GM12872 (cell line): Measurements from ENCODE around the gene MAP3K3.

Source experiments
- CTCF ChIP-seq: IDR thresholded peaks from 3 replicates; pipeline ENCODE4 v1.5.1; 2011; ENCODE audit warnings: low read depth, mild to moderate bottlenecking, low read length, moderate library complexity; ENCODE audit not compliant: insufficient read depth

Gene MAP3K3

GRCh38 chr17:63698886-63699637 lies 76.8 kb downstream of the MAP3K3 start:
- TF ChIP-seq CTCF, result no peak

DNA sequence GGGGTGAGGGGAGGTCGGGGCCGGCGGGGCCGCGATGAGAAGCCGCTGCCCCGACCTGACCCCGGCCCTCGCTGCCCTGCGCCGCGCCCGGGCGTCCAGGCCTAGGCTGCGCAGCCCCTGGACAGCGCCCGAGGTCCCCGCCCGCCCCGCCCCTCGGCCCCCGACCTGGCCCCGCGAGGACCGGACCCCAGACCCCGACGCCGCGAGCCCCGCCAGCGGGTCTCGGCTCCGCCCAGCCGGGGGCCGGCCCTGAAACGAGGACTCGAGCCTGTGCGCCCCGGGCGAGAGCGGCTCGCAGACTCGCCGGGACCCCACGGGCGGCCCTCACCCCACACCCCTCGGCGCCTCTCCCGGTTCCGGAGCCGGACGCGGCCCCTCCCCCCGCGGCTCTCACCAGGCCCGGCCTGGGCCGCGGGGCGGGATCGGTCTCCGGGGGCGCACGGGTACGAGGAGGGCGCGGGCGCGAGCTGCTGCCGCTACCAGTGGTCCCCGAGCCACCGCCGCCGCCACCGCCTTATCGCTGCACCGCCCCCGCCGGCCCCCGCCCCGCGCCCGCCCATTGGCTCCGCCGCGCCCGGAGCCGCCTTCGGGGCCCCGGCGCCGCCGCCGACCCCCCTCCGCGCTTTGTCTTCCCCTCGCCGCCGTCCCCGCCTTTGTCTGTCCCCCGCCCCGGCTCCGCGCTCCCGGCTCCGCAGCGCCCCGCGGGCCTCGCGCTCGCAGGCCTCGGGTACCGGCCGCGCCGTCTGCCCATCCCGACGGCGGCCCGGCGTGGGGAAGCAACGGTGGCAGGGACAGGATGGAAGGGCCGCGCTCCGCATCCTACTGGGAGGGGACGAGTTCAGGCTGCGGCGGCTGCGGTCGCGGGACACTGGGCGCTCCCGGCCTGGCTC lies 77.7 kb downstream of the MAP3K3 start, which contains the start of gene LIMD2:
TSS of gene LIMD2 (minus strand) at position 488 of the 890 bp plus-strand sequence. CDS start 827 bp downstream, outside the sequence.
- TF ChIP-seq CTCF, result no peak

- TF ChIP-seq CTCF, result no peak; the same call in 2 of the 3 replicates
Observed at GRCh38 chr17:63700528-63701455, 78.6 kb downstream of the MAP3K3 start.

GRCh38 chr17:63701456-63701820 lies 79.2 kb downstream of the MAP3K3 start:
- TF ChIP-seq CTCF, result no peak

- no peak for TF ChIP-seq CTCF
Observed at GRCh38 chr17:63701868-63702720, 79.9 kb downstream of the MAP3K3 start.

DNA sequence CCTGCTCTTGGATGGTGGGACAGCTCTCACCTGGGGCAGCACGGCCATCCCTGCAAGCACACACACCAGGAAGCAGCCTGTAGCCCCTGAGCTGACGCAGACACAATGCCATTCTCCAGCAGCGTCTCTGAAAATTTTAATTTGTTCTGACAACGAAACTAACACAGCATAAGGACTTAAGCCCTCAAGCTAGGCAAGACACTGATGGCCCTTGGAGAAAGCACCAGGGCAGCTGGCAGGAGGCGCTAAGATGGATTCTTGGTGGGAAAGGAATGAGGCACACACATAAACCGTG lies 80.5 kb downstream of the MAP3K3 start:
- TF ChIP-seq CTCF, result no peak
